K562 (cell line): ENCODE measurements around the gene ARMH3. TPM values are rescaled to one million over a fixed set of nuclear protein-coding genes. Genes with fewer than 3 reads are reported as not detected.

ENCODE experiments used
- ATAC-seq: fragments of 200-7000 bp; cut with Tn5 transposase; 3 replicates; pipeline ENCODE4 v1.9.1; 2020; ENCODE audit warnings: moderate library complexity
- BruUV-seq: library from RNA; stranded (reverse); fragments of 400-500 nt; replicated peaks from 2 replicates; lab custom pipeline; 2021; lab: Mats Ljungman, UMichigan
- CTCF ChIA-PET: fragments of 300-600 bp; formaldehyde crosslinking; extraction: SDS; loops from one replicate; lab custom pipeline; 2021; ENCODE audit warnings: low intra/inter-chr PET ratio; lab: Yijun Ruan, JAX
- POLR2A ChIA-PET: fragments of 300-600, 350-650 bp; sonication (Branson Sonifier 250); formaldehyde crosslinking; extraction: SDS; loops from one replicate; lab custom pipeline; 2021; ENCODE audit warnings: antibody characterized with exemption, inconsistent platforms; lab: Yijun Ruan, JAX
- DNase-seq, 4 experiments: peaks; one replicate each; pipeline versions ENCODE4 v3.0.0 to v3.0.0-alpha.2; 2011 to 2018; ENCODE audit warnings: low spot score in 3 of 4, mixed read lengths in 3 of 4; ENCODE audit errors: extremely low read depth in 1 of 4
- FAIRE-seq: peaks from 2 replicates; lab custom pipeline; 2011; peaks lifted over from hg19 to GRCh38; lab: Jason Lieb, UNC
- H2AFZ ChIP-seq: 2 replicates; pipeline ENCODE4 v1.6.0; 2011; ENCODE audit warnings: low read depth, low read length, control low read depth, inconsistent platforms
- H3K27ac ChIP-seq: fragments of 200-600 bp; 3 replicates; pipeline ENCODE4 v1.8.0; 2011; ENCODE audit warnings: low read depth, mild to moderate bottlenecking, control low read depth, inconsistent platforms, low read length, moderate library complexity, mixed read lengths; ENCODE audit errors: extremely low read depth
- H3K27me3 ChIP-seq, 2 experiments: fragments of 300-600 bp in 1 of 2; 2 replicates in 1 of 2; 3 replicates in 1 of 2; pipeline versions ENCODE4 v1.6.0 to v1.8.0; 2011; ENCODE audit warnings: inconsistent platforms in 2 of 2, low read length in 2 of 2, mild to moderate bottlenecking in 1 of 2, mixed read lengths in 1 of 2, moderate library complexity in 1 of 2; ENCODE audit not compliant: control insufficient read depth in 2 of 2, insufficient read depth in 2 of 2
- H3K36me3 ChIP-seq: fragments of 300-600 bp; 3 replicates; pipeline ENCODE4 v1.8.0; 2011; ENCODE audit warnings: mild to moderate bottlenecking, low read length, inconsistent platforms; ENCODE audit not compliant: control insufficient read depth, insufficient read depth
- H3K4me1 ChIP-seq, 2 experiments: fragments of 200-600 bp in 1 of 2; replicated peaks in 1 of 2; 2 replicates in 1 of 2; 3 replicates in 1 of 2; pipeline versions ENCODE4 v1.5.1 to v1.8.0; 2011; ENCODE audit warnings: inconsistent platforms in 2 of 2, low read length in 2 of 2, mild to moderate bottlenecking in 1 of 2, mixed read lengths in 1 of 2, moderate library complexity in 1 of 2; ENCODE audit not compliant: control insufficient read depth in 2 of 2, insufficient read depth in 2 of 2
- H3K4me2 ChIP-seq: 2 replicates; pipeline ENCODE4 v1.6.1; 2011; ENCODE audit warnings: low read length, control low read depth, inconsistent platforms, mixed read lengths; ENCODE audit not compliant: insufficient read depth
- H3K4me3 ChIP-seq: fragments of 200-600 bp; sonication (generic), shearing (Covaris generic); 2 replicates; pipeline ENCODE4 v1.5.1; 2016; ENCODE audit warnings: control low read depth, inconsistent platforms
- H3K79me2 ChIP-seq: fragments of 200-600 bp; 3 replicates; pipeline ENCODE4 v1.8.0; 2011; ENCODE audit warnings: low read length, inconsistent platforms; ENCODE audit not compliant: control insufficient read depth, insufficient read depth
- H3K9ac ChIP-seq, 2 experiments: 2 replicates each; pipeline versions ENCODE4 v1.6.0 to v1.6.1; 2011; ENCODE audit warnings: low read depth in 2 of 2, low read length in 2 of 2, control low read depth in 1 of 2, inconsistent platforms in 1 of 2, mild to moderate bottlenecking in 1 of 2, mixed read lengths in 1 of 2; ENCODE audit not compliant: insufficient read depth in 1 of 2
- H3K9me1 ChIP-seq: one replicate; pipeline ENCODE4 v1.6.0; 2011; ENCODE audit warnings: inconsistent platforms, mild to moderate bottlenecking, low read length, moderate library complexity; ENCODE audit not compliant: control insufficient read depth, insufficient read depth
- H3K9me3 ChIP-seq: replicated peaks from 2 replicates; pipeline ENCODE4 v1.5.1; 2011; ENCODE audit warnings: low read depth, low read length, inconsistent platforms; ENCODE audit not compliant: control insufficient read depth, insufficient read depth
- H4K20me1 ChIP-seq: replicated peaks from 2 replicates; pipeline ENCODE4 v1.6.1; 2011; ENCODE audit warnings: low read length, inconsistent platforms, mixed read lengths; ENCODE audit not compliant: control insufficient read depth, insufficient read depth
- BACH1 ChIP-seq: fragments of 200-800 bp; sonication (Bioruptor generic); IDR thresholded peaks from 2 replicates; pipeline ENCODE4 v1.6.1; 2016; ENCODE audit warnings: missing genetic modification characterization, missing compliant biosample characterization
- CSDE1 ChIP-seq, 2 experiments: fragments of 450-650 bp; IDR thresholded peaks; 2 replicates each; pipeline ENCODE4 v1.6.1; 2016; ENCODE audit warnings: mild to moderate bottlenecking in 1 of 2
- FOS ChIP-seq: IDR thresholded peaks from 3 replicates; pipeline ENCODE4 v1.6.1; 2011; ENCODE audit not compliant: insufficient read length; ENCODE audit errors: extremely low read depth
- JUNB ChIP-seq: fragments of 450-650 bp; formaldehyde crosslinking; conservative IDR thresholded peaks from 2 replicates; pipeline ENCODE4 v1.4.0; 2020; ENCODE audit warnings: mild to moderate bottlenecking
- MECOM ChIP-seq: fragments of 250-450 bp; sonication (Bioruptor Pico); IDR thresholded peaks from 2 replicates; pipeline ENCODE4 v1.8.0; 2022; ENCODE audit warnings: inconsistent platforms
- POLR2AphosphoS2 ChIP-seq: IDR thresholded peaks from 2 replicates; pipeline ENCODE4 v1.6.1; 2012; ENCODE audit warnings: low read length, improper control_type of control experiment
- RNF219 ChIP-seq: fragments of 250-450 bp; sonication (Bioruptor Pico); IDR thresholded peaks from 2 replicates; pipeline ENCODE4 v1.5.0; 2022; ENCODE audit warnings: mild to moderate bottlenecking
- TCFL5 ChIP-seq: fragments of 250-450 bp; sonication (Bioruptor Pico); conservative IDR thresholded peaks from 2 replicates; pipeline ENCODE4 v1.6.1; 2021; ENCODE audit warnings: mild to moderate bottlenecking, moderate library complexity, matching md5 sums
- ZBTB2 ChIP-seq: fragments of 450-650 bp; IDR thresholded peaks from 2 replicates; pipeline ENCODE4 v1.6.1; 2016; ENCODE audit warnings: antibody characterized with exemption
- ZNF347 ChIP-seq: fragments of 450-650 bp; formaldehyde crosslinking; IDR thresholded peaks from 2 replicates; pipeline ENCODE4 v1.4.0; 2020; ENCODE audit warnings: low read depth, mild to moderate bottlenecking, moderate library complexity
- ZNF589 ChIP-seq: fragments of 200-800 bp; sonication (Bioruptor generic); IDR thresholded peaks from 2 replicates; pipeline ENCODE4 v1.6.1; 2016; ENCODE audit warnings: low read depth, missing genetic modification characterization, missing compliant biosample characterization
- ZNF644 ChIP-seq: fragments of 200-800 bp; sonication (Bioruptor generic); IDR thresholded peaks from 2 replicates; pipeline ENCODE4 v1.6.1; 2016; ENCODE audit warnings: low read depth, missing genetic modification characterization, missing compliant biosample characterization
- WGBS: fragments of 100-300 bp; shearing (Covaris generic); methylation state at CpG from one replicate; pipeline ENCODE4 v1.1.6; 2016; ENCODE audit warnings: low coverage, mixed read lengths; ENCODE audit not compliant: insufficient coverage; ENCODE audit errors: missing lambda C conversion rate; 5-methylcytosine and 5-hydroxymethylcytosine counted together
- in situ Hi-C: fragments of 300-500 bp; cut with MboI; formaldehyde crosslinking; loops from 4 replicates; pipeline ENCODE4 v1.15.0; 2018; ENCODE audit warnings: inconsistent platforms, mixed read lengths
- intact Hi-C: fragments of 100-400 bp; cut with micrococcal nuclease; formaldehyde crosslinking; loops from 2 replicates; pipeline ENCODE4 v1.14.2; 2022
- polyA plus RNA-seq, 8 experiments: library from polyadenylated mRNA; depleted of rRNA in 4 of 8; stranded (reverse) in 5 of 8; unstranded in 3 of 8; fragments of >200 nt; fragmentation: Nextera tagmentation in 2 of 8; fragmentation: Illumina TruSeq in 1 of 8; extraction: Ambion mirVana in 2 of 8; extraction: Trizol in 1 of 8; gene quantifications; 2 replicates each; pipeline versions ENCODE4 v1.2.1 to v1.2.3, GENCODE V29; 2011 to 2014; ENCODE audit warnings: inconsistent platforms in 1 of 8, missing spikeins in 1 of 8
- total RNA-seq, 7 experiments: library from RNA; depleted of rRNA in 6 of 7; stranded (reverse); fragments of >200 nt in 6 of 7; fragmentation: Illumina TruSeq in 2 of 7; extraction: Trizol in 2 of 7; gene quantifications; 2 replicates each; pipeline versions ENCODE4 v1.2.1 to v1.2.3, GENCODE V29; 2011 to 2021; ENCODE audit warnings: low replicate concordance in 1 of 7
- TF ChIP-seq, protein P1 (sequence below): fragments of 450-650 bp; IDR thresholded peaks from 2 replicates; pipeline ENCODE4 v1.6.1; 2016; ENCODE audit warnings: mild to moderate bottlenecking
- TF ChIP-seq, protein P2 (sequence below), 3 experiments: fragments of 200-800 bp in 1 of 3; fragments of 250-450 bp in 1 of 3; fragments of 450-650 bp in 1 of 3; sonication (Bioruptor Pico) in 1 of 3; sonication (Bioruptor generic) in 1 of 3; formaldehyde crosslinking in 1 of 3; IDR thresholded peaks; 2 replicates each; pipeline versions ENCODE4 v1.6.1 to v1.8.0; 2016 to 2022; ENCODE audit warnings: mild to moderate bottlenecking in 2 of 3, missing genetic modification characterization in 2 of 3, missing compliant biosample characterization in 1 of 3, moderate library complexity in 1 of 3

ARMH3 gene
- total and polyA plus RNA-seq, 9 of the 15 experiments (the other 6 are each of a cell fraction or from before 2014, with no cell fraction given): 0.29 to 0.73 TPM; not detected in 7

- WGBS: no CpG with 5 or more reads among the region's 2 CpGs
- no TSS peak for BruUV-seq
- no peak overlapping the region for H3K9ac ChIP-seq
- no peaks in the 10 kb centered on the region for H3K36me3 ChIP-seq
- H3K9me1 ChIP-seq: no peaks in the 10 kb centered on the region
- H3K9me3 ChIP-seq: no peaks in the 10 kb centered on the region
- no peaks in the 10 kb centered on the region for H3K79me2 ChIP-seq
- no peak overlapping the region for H3K4me2 ChIP-seq
- no peaks in the 10 kb centered on the region for H3K27me3 ChIP-seq
- no peaks in the 10 kb centered on the region for H4K20me1 ChIP-seq
- in situ Hi-C loops (no loop called here), intact Hi-C loops (no loop called here)
- POLR2A ChIA-PET: no interaction called here
- FAIRE-seq: no peak
- H3K4me1 ChIP-seq: no peaks in the 10 kb centered on the region
- no peak overlapping the region for H3K27ac ChIP-seq
- ATAC-seq: no peak
- no peak overlapping the region for H2AFZ ChIP-seq
- no peak overlapping the region for H3K4me3 ChIP-seq
- no peak for DNase-seq
- CTCF ChIA-PET: no interaction called here
- TF ChIP-seq TCFL5 (CRISPR knock-in tag): no peak
- TF ChIP-seq, protein P1, sequence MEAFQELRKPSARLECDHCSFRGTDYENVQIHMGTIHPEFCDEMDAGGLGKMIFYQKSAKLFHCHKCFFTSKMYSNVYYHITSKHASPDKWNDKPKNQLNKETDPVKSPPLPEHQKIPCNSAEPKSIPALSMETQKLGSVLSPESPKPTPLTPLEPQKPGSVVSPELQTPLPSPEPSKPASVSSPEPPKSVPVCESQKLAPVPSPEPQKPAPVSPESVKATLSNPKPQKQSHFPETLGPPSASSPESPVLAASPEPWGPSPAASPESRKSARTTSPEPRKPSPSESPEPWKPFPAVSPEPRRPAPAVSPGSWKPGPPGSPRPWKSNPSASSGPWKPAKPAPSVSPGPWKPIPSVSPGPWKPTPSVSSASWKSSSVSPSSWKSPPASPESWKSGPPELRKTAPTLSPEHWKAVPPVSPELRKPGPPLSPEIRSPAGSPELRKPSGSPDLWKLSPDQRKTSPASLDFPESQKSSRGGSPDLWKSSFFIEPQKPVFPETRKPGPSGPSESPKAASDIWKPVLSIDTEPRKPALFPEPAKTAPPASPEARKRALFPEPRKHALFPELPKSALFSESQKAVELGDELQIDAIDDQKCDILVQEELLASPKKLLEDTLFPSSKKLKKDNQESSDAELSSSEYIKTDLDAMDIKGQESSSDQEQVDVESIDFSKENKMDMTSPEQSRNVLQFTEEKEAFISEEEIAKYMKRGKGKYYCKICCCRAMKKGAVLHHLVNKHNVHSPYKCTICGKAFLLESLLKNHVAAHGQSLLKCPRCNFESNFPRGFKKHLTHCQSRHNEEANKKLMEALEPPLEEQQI: no peak
- TF ChIP-seq, protein P2, sequence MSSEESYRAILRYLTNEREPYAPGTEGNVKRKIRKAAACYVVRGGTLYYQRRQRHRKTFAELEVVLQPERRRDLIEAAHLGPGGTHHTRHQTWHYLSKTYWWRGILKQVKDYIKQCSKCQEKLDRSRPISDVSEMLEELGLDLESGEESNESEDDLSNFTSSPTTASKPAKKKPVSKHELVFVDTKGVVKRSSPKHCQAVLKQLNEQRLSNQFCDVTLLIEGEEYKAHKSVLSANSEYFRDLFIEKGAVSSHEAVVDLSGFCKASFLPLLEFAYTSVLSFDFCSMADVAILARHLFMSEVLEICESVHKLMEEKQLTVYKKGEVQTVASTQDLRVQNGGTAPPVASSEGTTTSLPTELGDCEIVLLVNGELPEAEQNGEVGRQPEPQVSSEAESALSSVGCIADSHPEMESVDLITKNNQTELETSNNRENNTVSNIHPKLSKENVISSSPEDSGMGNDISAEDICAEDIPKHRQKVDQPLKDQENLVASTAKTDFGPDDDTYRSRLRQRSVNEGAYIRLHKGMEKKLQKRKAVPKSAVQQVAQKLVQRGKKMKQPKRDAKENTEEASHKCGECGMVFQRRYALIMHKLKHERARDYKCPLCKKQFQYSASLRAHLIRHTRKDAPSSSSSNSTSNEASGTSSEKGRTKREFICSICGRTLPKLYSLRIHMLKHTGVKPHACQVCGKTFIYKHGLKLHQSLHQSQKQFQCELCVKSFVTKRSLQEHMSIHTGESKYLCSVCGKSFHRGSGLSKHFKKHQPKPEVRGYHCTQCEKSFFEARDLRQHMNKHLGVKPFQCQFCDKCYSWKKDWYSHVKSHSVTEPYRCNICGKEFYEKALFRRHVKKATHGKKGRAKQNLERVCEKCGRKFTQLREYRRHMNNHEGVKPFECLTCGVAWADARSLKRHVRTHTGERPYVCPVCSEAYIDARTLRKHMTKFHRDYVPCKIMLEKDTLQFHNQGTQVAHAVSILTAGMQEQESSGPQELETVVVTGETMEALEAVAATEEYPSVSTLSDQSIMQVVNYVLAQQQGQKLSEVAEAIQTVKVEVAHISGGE (CRISPR knock-in tag; IDR thresholded peaks at IDR 0.05): no peak
- TF ChIP-seq ZNF589 (CRISPR knock-in tag): no peak
- no peak for TF ChIP-seq ZBTB2
- no peak for TF ChIP-seq POLR2AphosphoS2
- TF ChIP-seq BACH1: no peak
- no peak for TF ChIP-seq RNF219 (CRISPR knock-in tag)
- TF ChIP-seq FOS: no peak
- no peak for TF ChIP-seq JUNB
- TF ChIP-seq ZNF347 (CRISPR knock-in tag): no peak
- TF ChIP-seq ZNF644: no peak
- TF ChIP-seq CSDE1 (IDR thresholded peaks at IDR 0.05): no peak
- no peak for TF ChIP-seq MECOM (CRISPR knock-in tag)
Observed at GRCh38 chr10:101997803-101998202, 58.2 kb downstream of the ARMH3 start.
